ENCODE data around the gene FAT1.

FAT1 gene

GRCh38 chr4:186651624-186652023, 72.0 kb downstream of the FAT1 start:
- H3K4me3 ChIP-seq (ENCODE audit: insufficient read length, low read depth): no peak overlapping the region
- peaks cover 37% of the 10 kb centered on the region for H3K36me3 ChIP-seq (ENCODE audit: insufficient read depth, insufficient read length, low read length)
- 0 out of 2 replicates have a peak, but pooled peaks cover 6% of the 10 kb centered on the region for H3K9me3 ChIP-seq (ENCODE audit: insufficient read depth, low read length)
- DNase-seq (ENCODE audit: low read depth, low spot score): no peak
- H3K9ac ChIP-seq (ENCODE audit: insufficient read length, low read depth): no peak overlapping the region
- TF ChIP-seq SUZ12 (IDR thresholded peaks at IDR 0.05; ENCODE audit: extremely low read depth, insufficient read depth, insufficient read length) (no peak), YY1 (IDR thresholded peaks at IDR 0.05; ENCODE audit: insufficient read depth, insufficient read length) (no peak), ZNF274 (IDR thresholded peaks at IDR 0.05; ENCODE audit: low read depth, low read length) (no peak)
- H3K27me3 ChIP-seq (ENCODE audit: insufficient read depth, insufficient read length): no peaks in the 10 kb centered on the region
- H3K4me1 ChIP-seq (ENCODE audit: insufficient read depth, insufficient read length): no peaks in the 10 kb centered on the region

GRCh38 chr4:186651181-186651603, 72.5 kb downstream of the FAT1 start:
- Histone ChIP-seq H3K27me3 (ENCODE audit: insufficient read depth, insufficient read length) (no peaks in the 10 kb centered on the region), H3K4me1 (ENCODE audit: insufficient read depth, insufficient read length) (no peaks in the 10 kb centered on the region), H3K9me3 (ENCODE audit: insufficient read depth, low read length) (0 out of 2 replicates have a peak, but pooled peaks cover 6% of the 10 kb centered on the region), H3K36me3 (ENCODE audit: insufficient read depth, insufficient read length, low read length) (peaks cover 32% of the 10 kb centered on the region), H3K4me3 (ENCODE audit: insufficient read length, low read depth) (no peak overlapping the region), H3K9ac (ENCODE audit: insufficient read length, low read depth) (no peak overlapping the region)
- TF ChIP-seq YY1 (IDR thresholded peaks at IDR 0.05; ENCODE audit: insufficient read depth, insufficient read length) (no peak), ZNF274 (IDR thresholded peaks at IDR 0.05; ENCODE audit: low read depth, low read length) (no peak), SUZ12 (IDR thresholded peaks at IDR 0.05; ENCODE audit: extremely low read depth, insufficient read depth, insufficient read length) (no peak)
- DNase-seq (ENCODE audit: low read depth, low spot score): no peak

GRCh38 chr4:186650401-186651180, 73.1 kb downstream of the FAT1 start:
- Histone ChIP-seq H3K36me3 (ENCODE audit: insufficient read depth, insufficient read length, low read length) (peaks cover 28% of the 10 kb centered on the region), H3K9ac (ENCODE audit: insufficient read length, low read depth) (no peak overlapping the region), H3K4me1 (ENCODE audit: insufficient read depth, insufficient read length) (no peaks in the 10 kb centered on the region), H3K27me3 (ENCODE audit: insufficient read depth, insufficient read length) (no peaks in the 10 kb centered on the region), H3K4me3 (ENCODE audit: insufficient read length, low read depth) (no peak overlapping the region), H3K9me3 (ENCODE audit: insufficient read depth, low read length) (0 out of 2 replicates have a peak, but pooled peaks cover 6% of the 10 kb centered on the region)
- DNase-seq (ENCODE audit: low read depth, low spot score): no peak
- TF ChIP-seq ZNF274 (IDR thresholded peaks at IDR 0.05; ENCODE audit: low read depth, low read length) (no peak), SUZ12 (IDR thresholded peaks at IDR 0.05; ENCODE audit: extremely low read depth, insufficient read depth, insufficient read length) (no peak), YY1 (IDR thresholded peaks at IDR 0.05; ENCODE audit: insufficient read depth, insufficient read length) (no peak)

- H3K4me3 ChIP-seq (ENCODE audit: insufficient read length, low read depth): no peak overlapping the region
- H3K36me3 ChIP-seq (ENCODE audit: insufficient read depth, insufficient read length, low read length): peaks cover 34% of the 10 kb centered on the region
- H3K9me3 ChIP-seq (ENCODE audit: insufficient read depth, low read length): 0 out of 2 replicates have a peak, but pooled peaks cover 6% of the 10 kb centered on the region
- DNase-seq (ENCODE audit: low read depth, low spot score): no peak
- TF ChIP-seq SUZ12 (IDR thresholded peaks at IDR 0.05; ENCODE audit: extremely low read depth, insufficient read depth, insufficient read length) (no peak), YY1 (IDR thresholded peaks at IDR 0.05; ENCODE audit: insufficient read depth, insufficient read length) (no peak), ZNF274 (IDR thresholded peaks at IDR 0.05; ENCODE audit: low read depth, low read length) (no peak)
- H3K9ac ChIP-seq (ENCODE audit: insufficient read length, low read depth): no peak overlapping the region
- no peaks in the 10 kb centered on the region for H3K27me3 ChIP-seq (ENCODE audit: insufficient read depth, insufficient read length)
- no peaks in the 10 kb centered on the region for H3K4me1 ChIP-seq (ENCODE audit: insufficient read depth, insufficient read length)
Observed at GRCh38 chr4:186647821-186648220, 75.8 kb downstream of the FAT1 start.

GRCh38 chr4:186644737-186645261, 78.9 kb downstream of the FAT1 start:
- no peaks in the 10 kb centered on the region for H3K27me3 ChIP-seq (ENCODE audit: insufficient read depth, insufficient read length)
- H3K4me3 ChIP-seq (ENCODE audit: insufficient read length, low read depth): no peak overlapping the region
- no peaks in the 10 kb centered on the region for H3K4me1 ChIP-seq (ENCODE audit: insufficient read depth, insufficient read length)
- TF ChIP-seq YY1 (IDR thresholded peaks at IDR 0.05; ENCODE audit: insufficient read depth, insufficient read length) (no peak), SUZ12 (IDR thresholded peaks at IDR 0.05; ENCODE audit: extremely low read depth, insufficient read depth, insufficient read length) (no peak), ZNF274 (IDR thresholded peaks at IDR 0.05; ENCODE audit: low read depth, low read length) (no peak)
- H3K36me3 ChIP-seq (ENCODE audit: insufficient read depth, insufficient read length, low read length): peaks cover 39% of the 10 kb centered on the region
- no peak for DNase-seq (ENCODE audit: low read depth, low spot score)
- H3K9me3 ChIP-seq (ENCODE audit: insufficient read depth, low read length): no peaks in the 10 kb centered on the region
- H3K9ac ChIP-seq (ENCODE audit: insufficient read length, low read depth): no peak overlapping the region

GRCh38 chr4:186644311-186644638, 79.4 kb downstream of the FAT1 start:
- H3K36me3 ChIP-seq (ENCODE audit: insufficient read depth, insufficient read length, low read length): peaks cover 41% of the 10 kb centered on the region
- TF ChIP-seq SUZ12 (IDR thresholded peaks at IDR 0.05; ENCODE audit: extremely low read depth, insufficient read depth, insufficient read length) (no peak), ZNF274 (IDR thresholded peaks at IDR 0.05; ENCODE audit: low read depth, low read length) (no peak), YY1 (IDR thresholded peaks at IDR 0.05; ENCODE audit: insufficient read depth, insufficient read length) (no peak)
- no peak overlapping the region for H3K9ac ChIP-seq (ENCODE audit: insufficient read length, low read depth)
- H3K4me3 ChIP-seq (ENCODE audit: insufficient read length, low read depth): no peak overlapping the region
- H3K9me3 ChIP-seq (ENCODE audit: insufficient read depth, low read length): no peaks in the 10 kb centered on the region
- no peak for DNase-seq (ENCODE audit: low read depth, low spot score)
- no peaks in the 10 kb centered on the region for H3K27me3 ChIP-seq (ENCODE audit: insufficient read depth, insufficient read length)
- no peaks in the 10 kb centered on the region for H3K4me1 ChIP-seq (ENCODE audit: insufficient read depth, insufficient read length)

- Histone ChIP-seq H3K4me3 (ENCODE audit: insufficient read length, low read depth) (no peak overlapping the region), H3K36me3 (ENCODE audit: insufficient read depth, insufficient read length, low read length) (peaks cover 47% of the 10 kb centered on the region), H3K4me1 (ENCODE audit: insufficient read depth, insufficient read length) (no peaks in the 10 kb centered on the region), H3K9ac (ENCODE audit: insufficient read length, low read depth) (no peak overlapping the region), H3K27me3 (ENCODE audit: insufficient read depth, insufficient read length) (no peaks in the 10 kb centered on the region), H3K9me3 (ENCODE audit: insufficient read depth, low read length) (no peaks in the 10 kb centered on the region)
- DNase-seq (ENCODE audit: low read depth, low spot score): no peak
- TF ChIP-seq YY1 (IDR thresholded peaks at IDR 0.05; ENCODE audit: insufficient read depth, insufficient read length) (no peak), SUZ12 (IDR thresholded peaks at IDR 0.05; ENCODE audit: extremely low read depth, insufficient read depth, insufficient read length) (no peak), ZNF274 (IDR thresholded peaks at IDR 0.05; ENCODE audit: low read depth, low read length) (no peak)
Observed at GRCh38 chr4:186643501-186644310, 80.0 kb downstream of the FAT1 start.

Data from NT2/D1 (cell line).